Calu3 (cell line): ENCODE results near the gene INO80E. TPM values are rescaled to one million over a fixed set of nuclear protein-coding genes. Genes with fewer than 3 reads are reported as not detected.

Experiments
- BruUV-seq: library from RNA; stranded (reverse); fragments of 400-500 nt; replicated peaks from 2 replicates; lab custom pipeline; 2021; lab: Mats Ljungman, UMichigan
- CTCF ChIA-PET: fragments of 300-600 bp; sonication (Branson Sonifier 250); formaldehyde crosslinking; loops from one replicate; lab custom pipeline; 2022; ENCODE audit warnings: antibody characterized with exemption; lab: Charles Lee
- DNase-seq: peaks from one replicate; pipeline ENCODE4 v3.0.0; 2022
- H3K27ac Mint-ChIP-seq: one replicate; pipeline ENCODE4 v1.8.0; 2022; ENCODE audit warnings: mixed read lengths; ENCODE audit not compliant: unreplicated experiment
- H3K27me3 Mint-ChIP-seq: one replicate; pipeline ENCODE4 v1.8.0; 2022; ENCODE audit warnings: mixed read lengths; ENCODE audit not compliant: unreplicated experiment
- H3K36me3 Mint-ChIP-seq: one replicate; pipeline ENCODE4 v1.8.0; 2022; ENCODE audit warnings: mild to moderate bottlenecking, moderate library complexity, mixed read lengths; ENCODE audit not compliant: insufficient read depth, unreplicated experiment
- H3K4me1 Mint-ChIP-seq: one replicate; pipeline ENCODE4 v1.8.0; 2022; ENCODE audit warnings: mild to moderate bottlenecking, low read depth, mixed read lengths; ENCODE audit not compliant: unreplicated experiment
- H3K4me3 Mint-ChIP-seq: one replicate; pipeline ENCODE4 v1.8.0; 2022; ENCODE audit warnings: mild to moderate bottlenecking, low read depth, moderate library complexity, mixed read lengths; ENCODE audit not compliant: unreplicated experiment
- H3K9me3 Mint-ChIP-seq: one replicate; pipeline ENCODE4 v1.8.0; 2022; ENCODE audit warnings: low read depth, mixed read lengths; ENCODE audit not compliant: unreplicated experiment
- intact Hi-C: fragments of 100-400 bp; cut with micrococcal nuclease; formaldehyde crosslinking; loops from one replicate; pipeline ENCODE4 v1.10.0; 2022; ENCODE audit not compliant: unreplicated experiment
- total RNA-seq: library from RNA; stranded (reverse); gene quantifications from 2 replicates; pipeline ENCODE4 v1.2.3, GENCODE V29; 2022
- TF ChIP-seq, protein P1 (sequence below): fragments of 200-600 bp; IDR thresholded peaks from one replicate; pipeline ENCODE4 v1.8.0; 2022; ENCODE audit warnings: antibody characterized with exemption; ENCODE audit not compliant: unreplicated experiment

Gene INO80E
- total RNA-seq, 1 experiment from 2014 or later: 107 TPM

DNA sequence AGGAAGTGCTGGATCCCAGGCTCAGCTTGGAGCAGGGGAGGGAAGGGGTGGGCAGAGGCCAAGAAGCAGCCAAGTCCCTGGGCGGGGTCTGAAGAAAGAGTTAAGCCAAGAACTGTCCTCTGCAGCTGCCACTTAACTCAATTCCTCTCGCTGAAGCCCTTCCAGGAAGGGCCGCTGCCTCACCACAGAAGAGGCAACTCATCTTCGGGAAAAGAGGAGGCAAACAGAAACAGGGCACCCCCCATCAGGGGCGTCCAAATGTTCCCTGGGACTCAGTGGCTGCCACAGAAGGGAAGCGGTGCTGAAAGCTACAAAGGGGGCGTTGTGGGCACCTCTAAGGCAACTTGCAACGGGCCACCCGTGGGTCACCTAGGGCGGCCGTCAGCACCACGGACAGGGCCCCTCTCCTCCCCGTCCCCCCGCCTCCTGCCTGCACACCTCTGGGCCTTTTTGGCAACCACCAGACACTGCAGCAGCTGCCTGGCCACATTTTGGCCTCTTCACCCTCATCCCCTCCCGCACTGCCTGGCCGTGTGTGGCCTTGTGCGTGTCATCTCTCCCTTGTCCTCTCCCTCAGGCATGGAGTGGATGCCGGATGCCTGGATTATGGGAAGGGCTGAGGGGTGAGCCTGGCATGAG is 32.5 kb downstream of the INO80E start:
- Mint-ChIP-seq H3K4me1 (peaks cover 9% of the 10 kb centered on the region), H3K27me3 (peaks cover 92% of the 10 kb centered on the region), H3K27ac (no peak overlapping the region), H3K36me3 (peaks cover 6% of the 10 kb centered on the region), H3K9me3 (no peaks in the 10 kb centered on the region), H3K4me3 (no peak overlapping the region)
- TF ChIP-seq, protein P1, sequence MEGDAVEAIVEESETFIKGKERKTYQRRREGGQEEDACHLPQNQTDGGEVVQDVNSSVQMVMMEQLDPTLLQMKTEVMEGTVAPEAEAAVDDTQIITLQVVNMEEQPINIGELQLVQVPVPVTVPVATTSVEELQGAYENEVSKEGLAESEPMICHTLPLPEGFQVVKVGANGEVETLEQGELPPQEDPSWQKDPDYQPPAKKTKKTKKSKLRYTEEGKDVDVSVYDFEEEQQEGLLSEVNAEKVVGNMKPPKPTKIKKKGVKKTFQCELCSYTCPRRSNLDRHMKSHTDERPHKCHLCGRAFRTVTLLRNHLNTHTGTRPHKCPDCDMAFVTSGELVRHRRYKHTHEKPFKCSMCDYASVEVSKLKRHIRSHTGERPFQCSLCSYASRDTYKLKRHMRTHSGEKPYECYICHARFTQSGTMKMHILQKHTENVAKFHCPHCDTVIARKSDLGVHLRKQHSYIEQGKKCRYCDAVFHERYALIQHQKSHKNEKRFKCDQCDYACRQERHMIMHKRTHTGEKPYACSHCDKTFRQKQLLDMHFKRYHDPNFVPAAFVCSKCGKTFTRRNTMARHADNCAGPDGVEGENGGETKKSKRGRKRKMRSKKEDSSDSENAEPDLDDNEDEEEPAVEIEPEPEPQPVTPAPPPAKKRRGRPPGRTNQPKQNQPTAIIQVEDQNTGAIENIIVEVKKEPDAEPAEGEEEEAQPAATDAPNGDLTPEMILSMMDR: no peak
- intact Hi-C loops: no loop called here
- CTCF ChIA-PET: no interaction called here
- peak; percentile 51 for DNase-seq
- BruUV-seq: no TSS peak

DNA sequence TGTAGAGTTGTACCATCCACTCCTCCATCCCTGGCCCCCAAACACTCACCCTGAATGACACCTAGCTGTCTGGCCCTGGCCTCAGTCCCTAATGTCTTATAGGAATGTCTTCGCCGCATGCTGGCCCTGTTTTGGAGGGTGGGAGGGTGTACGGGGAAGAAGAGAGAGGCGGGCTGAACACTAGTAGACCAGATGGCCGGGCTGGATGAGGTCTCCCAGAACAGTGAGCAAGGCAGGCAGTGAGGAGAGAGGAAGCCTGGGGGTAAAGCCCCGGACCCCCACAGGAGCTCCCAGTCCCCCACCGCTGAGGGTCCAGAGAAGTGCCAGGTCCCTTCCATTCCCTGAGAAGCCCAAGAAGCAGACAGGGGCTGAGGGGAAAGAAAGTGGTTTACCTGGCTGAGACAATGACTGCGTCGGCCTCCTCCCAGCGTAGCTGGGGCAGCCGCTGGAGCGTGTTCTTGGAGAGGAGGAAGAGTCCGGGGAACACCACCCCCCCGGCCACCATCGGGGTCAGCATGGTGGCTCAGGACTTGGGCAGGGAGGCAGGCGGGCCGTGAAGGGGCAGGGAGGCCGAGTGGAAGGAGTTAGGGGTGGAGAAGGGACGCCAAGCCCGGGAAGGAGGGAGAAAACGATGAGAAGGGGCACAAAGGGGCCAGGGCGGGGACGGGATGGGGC is 34.1 kb downstream of the INO80E start:
- CTCF ChIA-PET: no interaction called here
- no peak overlapping the region for H3K27ac Mint-ChIP-seq
- no peaks in the 10 kb centered on the region for H3K9me3 Mint-ChIP-seq
- H3K4me1 Mint-ChIP-seq: peaks cover 9% of the 10 kb centered on the region
- H3K27me3 Mint-ChIP-seq: peaks cover 89% of the 10 kb centered on the region
- no peak for DNase-seq
- H3K4me3 Mint-ChIP-seq: peak overlapping the region; percentile 46
- TF ChIP-seq, protein P1: no peak
- peaks cover 6% of the 10 kb centered on the region for H3K36me3 Mint-ChIP-seq
- intact Hi-C loops: no loop called here
- BruUV-seq: no TSS peak

DNA sequence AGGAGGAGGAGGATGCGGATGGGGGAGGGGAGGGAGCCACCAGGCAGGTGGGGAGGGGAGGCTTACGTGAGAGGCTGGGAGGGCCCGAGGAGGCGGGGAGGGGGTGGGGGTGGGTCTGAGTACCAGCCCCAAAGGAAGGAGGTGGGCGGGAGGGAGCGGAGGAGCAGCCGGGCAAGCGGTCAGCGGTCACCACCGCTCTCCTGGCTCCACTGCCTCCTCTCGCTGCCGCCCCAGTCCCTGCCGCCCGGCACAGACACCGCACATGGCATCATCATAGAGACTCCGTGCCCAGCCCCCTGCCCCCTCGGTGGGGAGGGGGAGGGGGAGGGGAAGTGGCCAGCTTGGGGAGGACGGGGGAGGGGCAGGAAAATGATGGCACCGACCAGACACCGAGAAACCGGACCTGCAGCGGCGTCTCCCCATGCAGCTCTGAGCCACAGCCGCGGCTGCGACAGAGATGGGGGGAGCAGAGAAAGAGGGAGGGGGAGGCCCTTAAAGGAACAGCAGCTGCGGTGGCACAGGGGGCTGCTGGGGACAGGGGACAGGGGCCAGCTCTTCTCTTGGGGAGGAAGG is 34.9 kb downstream of the INO80E start, which contains the start of gene TLCD3B:
TLCD3B (minus strand) TSS at position 431 of the 573 bp plus-strand sequence. CDS start 744 bp downstream, outside the sequence.
- no TSS peak for BruUV-seq
- DNase-seq: no peak
- Mint-ChIP-seq H3K4me1 (peaks cover 9% of the 10 kb centered on the region), H3K9me3 (no peaks in the 10 kb centered on the region), H3K4me3 (peak within 1 kb of the TSS; percentile 46), H3K27me3 (peaks cover 89% of the 10 kb centered on the region), H3K27ac (no peak within 1 kb of the TSS), H3K36me3 (peaks cover 6% of the 10 kb centered on the region)
- CTCF ChIA-PET: interaction anchor here (0.6 to 2.2 kb wide), 3 partner anchors 131 to 355 kb away, joined by 4 to 10 read pairs (median 7); partner anchors contain the start of genes ASPHD1 and SEZ6L2
- intact Hi-C loops: no loop called here
- TF ChIP-seq, protein P1: no peak

DNA sequence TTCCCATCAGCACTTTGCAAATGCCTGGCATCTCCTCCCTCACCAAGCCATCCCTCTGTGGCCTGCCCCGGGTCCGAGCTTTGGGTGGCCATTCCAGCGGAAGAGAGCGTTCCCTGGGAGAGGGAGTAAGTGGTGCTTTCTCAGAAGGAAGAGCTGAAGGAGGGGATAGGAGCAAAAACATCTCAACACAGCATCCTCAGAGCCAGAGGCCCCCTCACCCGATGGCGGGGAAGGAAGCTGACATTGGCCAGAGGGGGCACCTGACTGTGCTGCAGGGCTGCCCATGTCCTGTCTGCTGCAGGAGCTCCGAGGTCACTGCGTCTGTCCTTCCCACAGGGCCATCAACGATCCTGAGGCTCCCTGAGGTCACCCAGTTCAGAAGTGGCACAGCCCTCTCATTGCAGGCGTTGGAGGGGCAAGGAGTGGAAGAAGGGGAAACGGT is 35.5 kb downstream of the INO80E start:
- peak overlapping the region; percentile 46 for H3K4me3 Mint-ChIP-seq
- CTCF ChIA-PET: interaction anchor here (1.0 to 2.2 kb wide), 7 partner anchors 8 to 340 kb away, joined by 3 to 10 read pairs (median 6); partner anchors contain the start of genes ASPHD1, C16orf92, PAGR1 and SEZ6L2
- TF ChIP-seq, protein P1: no peak
- H3K4me1 Mint-ChIP-seq: peaks cover 9% of the 10 kb centered on the region
- no peak for DNase-seq
- H3K27ac Mint-ChIP-seq: no peak overlapping the region
- intact Hi-C loops: no loop called here
- peaks cover 6% of the 10 kb centered on the region for H3K36me3 Mint-ChIP-seq
- peaks cover 89% of the 10 kb centered on the region for H3K27me3 Mint-ChIP-seq
- BruUV-seq: no TSS peak
- no peaks in the 10 kb centered on the region for H3K9me3 Mint-ChIP-seq
